Endothelial cell of hepatic sinusoid (primary cell): ENCODE data around the gene RBM7.

Experiments used
- in situ Hi-C: cut with HindIII; loops from 2 replicates; pipeline ENCODE4 v1.10.0; 2017; ENCODE audit warnings: low sequenced_read_pairs

Gene RBM7

DNA sequence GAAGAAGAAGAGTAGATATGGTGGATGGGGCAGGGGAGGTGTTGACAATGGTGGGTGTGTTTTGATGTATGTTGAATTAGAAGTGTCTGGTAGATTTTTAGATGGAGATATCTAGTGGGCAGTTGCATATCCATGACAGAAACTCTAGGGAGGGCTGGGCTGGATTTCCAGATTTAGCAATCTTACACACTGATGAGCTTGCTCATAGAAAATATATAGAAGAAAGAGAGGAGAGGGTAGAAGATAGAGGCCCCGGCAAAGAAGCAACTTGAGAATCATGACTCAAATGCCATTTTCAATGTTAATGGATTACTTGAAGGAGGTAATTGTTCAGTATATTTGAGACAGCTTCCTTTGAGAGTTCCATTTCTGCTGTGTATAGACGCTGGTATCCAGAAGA, 47.0 kb downstream of the RBM7 start:
- in situ Hi-C loops = no loop called here

DNA sequence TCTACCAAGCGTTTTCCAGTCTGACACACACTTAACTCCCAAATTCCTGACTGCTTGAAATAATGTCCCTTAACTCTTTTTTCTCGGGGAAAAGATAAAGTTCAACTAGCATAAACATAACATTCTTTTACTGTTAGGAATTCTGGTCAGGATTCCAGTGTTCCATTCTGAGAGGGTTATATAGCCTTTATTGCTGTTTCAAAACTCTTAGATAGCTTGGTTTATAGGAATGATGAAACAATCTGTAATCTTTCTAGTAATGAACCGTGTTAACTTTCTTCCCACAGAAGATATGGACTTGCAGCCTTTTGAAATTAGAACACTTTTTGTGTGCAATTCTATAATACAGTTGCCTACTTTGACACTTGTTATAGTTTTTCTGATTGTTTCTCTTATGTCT, 47.4 kb downstream of the RBM7 start:
- in situ Hi-C loops = no loop called here

GRCh38 chr11:114448749-114449482, 48.5 kb downstream of the RBM7 start:
- in situ Hi-C loops = no loop called here

DNA sequence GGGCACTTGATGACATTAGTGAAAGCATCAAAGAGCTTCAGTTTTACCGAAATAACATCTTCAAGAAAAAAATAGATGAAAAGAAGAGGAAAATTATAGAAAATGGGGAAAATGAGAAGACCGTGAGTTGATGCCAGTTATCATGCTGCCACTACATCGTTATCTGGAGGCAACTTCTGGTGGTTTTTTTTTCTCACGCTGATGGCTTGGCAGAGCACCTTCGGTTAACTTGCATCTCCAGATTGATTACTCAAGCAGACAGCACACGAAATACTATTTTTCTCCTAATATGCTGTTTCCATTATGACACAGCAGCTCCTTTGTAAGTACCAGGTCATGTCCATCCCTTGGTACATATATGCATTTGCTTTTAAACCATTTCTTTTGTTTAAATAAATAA, 49.4 kb downstream of the RBM7 start:
- in situ Hi-C loops = no loop called here

DNA sequence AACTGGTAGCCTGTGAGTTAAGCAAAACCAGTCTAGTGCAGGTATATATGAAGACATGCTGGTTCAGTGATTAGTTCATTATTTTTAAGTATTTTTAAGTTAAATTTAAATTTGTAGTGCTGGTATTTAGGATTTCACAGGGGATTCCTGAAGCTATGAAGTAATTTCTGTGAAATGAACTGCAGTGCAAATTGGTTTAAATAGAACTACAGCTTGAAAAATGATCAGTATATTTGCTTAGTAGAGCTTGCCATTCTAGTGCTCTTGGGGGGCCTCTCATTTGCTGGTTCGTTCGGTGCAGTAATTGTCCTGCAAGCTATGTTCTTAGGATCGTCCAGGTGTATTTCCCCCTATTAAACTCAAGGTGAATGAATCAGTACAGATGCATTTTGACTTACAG, 51.9 kb downstream of the RBM7 start:
- in situ Hi-C loops = no loop called here
